DMS53 treated with DMSO at 0.1 percent for 48 hours (cell line): Measurements from ENCODE around the gene ZSCAN21.

Experiments used
- DNase-seq: peaks from one replicate; lab custom pipeline; 2025; ENCODE audit not compliant: unreplicated experiment; lab: John Stamatoyannopoulos, UW

Gene ZSCAN21

DNA sequence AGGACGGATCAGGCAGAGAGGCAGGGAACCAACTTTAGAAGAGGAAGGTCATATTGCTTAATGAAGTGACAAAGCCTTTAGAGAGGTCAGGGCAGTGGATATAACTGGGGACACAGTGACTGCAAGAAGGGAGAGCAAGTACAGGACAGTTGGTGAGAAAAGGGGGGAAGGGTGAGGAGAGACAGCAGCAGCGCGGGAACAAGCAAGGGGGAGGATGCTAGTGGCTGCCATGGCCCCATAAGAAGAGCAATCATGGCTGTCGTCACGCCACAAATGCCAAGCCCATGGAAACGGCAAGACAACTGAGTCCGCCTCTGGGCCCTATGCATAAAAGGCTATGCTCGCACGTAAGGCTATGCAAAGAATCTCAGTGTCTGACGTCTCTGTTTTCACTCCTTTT is 22.9 kb downstream of the ZSCAN21 start:
- DNase-seq, result no peak

DNA sequence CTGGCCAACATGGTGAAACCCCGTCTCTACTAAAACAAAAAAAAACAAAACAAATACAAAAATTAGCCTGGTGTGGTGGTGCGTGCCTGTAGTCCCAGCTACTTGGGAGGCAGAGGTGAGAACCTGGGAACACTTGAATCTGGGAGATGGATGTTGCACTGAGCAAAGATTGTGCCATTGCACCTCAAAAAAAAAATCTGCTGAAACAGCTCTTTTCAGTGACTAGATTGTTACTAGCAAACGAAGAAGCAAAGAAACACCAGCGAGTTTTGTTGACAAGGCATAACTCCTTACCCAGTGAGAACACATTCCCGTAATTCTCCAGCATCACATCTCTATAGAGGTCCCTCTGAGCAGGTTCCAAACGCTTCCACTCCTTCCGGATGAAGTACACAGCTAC is 25.3 kb downstream of the ZSCAN21 start:
- DNase-seq, result no peak

DNA sequence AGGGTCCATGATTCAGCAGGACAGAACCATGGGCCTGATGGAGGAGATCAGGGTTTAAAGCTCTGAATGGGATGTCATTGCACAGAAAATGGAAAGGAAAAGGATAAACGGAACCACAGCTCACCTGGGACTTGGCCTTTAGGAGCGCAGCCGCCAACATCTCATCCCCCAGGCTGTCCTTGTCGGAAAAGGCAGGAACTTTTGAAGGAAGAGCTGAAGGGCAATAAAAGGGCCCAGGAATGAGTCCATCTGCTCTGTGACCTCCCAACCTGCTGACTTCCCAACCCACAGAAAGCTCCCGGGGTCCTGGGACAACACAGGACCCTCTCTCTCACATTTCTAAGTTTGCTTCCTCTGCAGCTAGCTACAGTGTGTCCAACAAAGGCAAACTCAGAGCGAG is 25.8 kb downstream of the ZSCAN21 start:
- DNase-seq, result no peak

DNA sequence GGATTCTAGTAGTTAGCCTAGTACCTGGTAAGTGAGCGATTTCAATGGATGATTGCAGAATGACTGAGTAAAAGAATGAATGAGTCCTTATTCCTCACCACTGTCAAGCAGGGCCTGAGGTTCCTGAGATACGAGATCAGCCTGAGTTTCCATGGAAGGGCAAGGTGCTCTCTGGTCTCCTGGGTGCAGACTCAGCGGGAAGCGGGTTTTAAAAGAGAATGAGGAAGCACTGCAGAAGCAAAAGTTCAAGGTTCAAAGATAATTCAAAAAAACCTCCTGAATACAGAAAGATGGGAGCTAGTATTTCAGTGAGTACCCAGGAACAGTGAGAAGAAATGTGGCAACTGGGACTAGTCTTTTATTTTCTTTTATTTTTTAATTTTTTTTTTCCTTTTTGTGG is 27.6 kb downstream of the ZSCAN21 start:
- DNase-seq, result no peak

DNA sequence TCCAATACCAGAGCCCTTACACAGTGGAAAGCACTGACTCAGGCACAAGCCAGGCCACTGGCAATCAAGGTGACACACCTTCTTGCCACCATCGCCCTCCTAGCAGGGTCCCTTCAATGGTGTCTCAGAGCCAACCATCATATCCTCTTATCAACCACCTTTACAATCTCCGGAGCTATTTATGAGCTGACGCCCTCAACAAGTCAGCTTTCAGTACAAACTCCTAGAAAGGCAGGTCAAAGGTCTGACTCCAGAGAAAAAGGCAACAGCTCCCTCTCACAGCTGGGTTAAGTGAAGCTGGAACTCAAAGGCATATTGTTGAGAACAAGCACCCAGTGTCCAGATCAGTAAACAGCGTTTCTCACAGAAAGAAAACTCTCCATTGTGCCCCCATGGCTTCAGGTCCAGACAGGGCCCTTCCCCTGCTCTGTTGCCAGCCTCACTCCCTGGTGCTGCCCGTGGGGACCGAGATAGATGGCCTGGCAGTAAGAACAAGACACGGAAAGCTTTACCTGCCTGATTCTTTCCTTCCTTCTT is 29.5 kb downstream of the ZSCAN21 start:
- no peak for DNase-seq

DNA sequence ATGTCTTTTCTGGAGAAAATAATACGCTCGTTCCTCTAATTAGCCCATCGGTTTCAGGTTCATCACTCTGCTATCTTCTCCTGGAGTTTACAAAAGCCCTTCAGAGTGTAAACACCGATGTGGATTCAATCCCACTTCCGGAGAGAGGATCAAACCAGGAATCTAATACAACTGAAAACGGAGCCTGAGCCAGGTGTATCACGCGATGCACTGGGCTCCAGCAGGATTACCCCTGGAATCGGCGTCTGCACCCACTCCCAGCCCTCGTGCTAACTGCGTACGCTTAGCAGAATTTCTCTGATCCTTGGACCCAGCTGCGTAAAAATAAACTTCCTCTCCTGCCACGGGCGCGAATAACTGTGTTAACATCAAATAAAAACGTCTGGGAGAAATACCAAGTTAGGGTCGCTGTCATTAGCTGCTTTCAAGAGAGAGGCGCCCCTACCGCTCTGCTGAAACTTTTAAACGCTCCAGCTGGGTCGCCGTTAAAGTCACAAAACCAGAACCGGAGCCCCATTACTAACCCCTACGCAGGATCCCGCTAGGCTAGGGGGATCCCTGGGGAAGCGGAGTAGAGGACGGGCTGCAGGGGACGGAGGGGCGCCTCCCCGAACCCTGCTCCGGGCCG is 31.4 kb downstream of the ZSCAN21 start:
- DNase-seq, result peak; percentile 48

DNA sequence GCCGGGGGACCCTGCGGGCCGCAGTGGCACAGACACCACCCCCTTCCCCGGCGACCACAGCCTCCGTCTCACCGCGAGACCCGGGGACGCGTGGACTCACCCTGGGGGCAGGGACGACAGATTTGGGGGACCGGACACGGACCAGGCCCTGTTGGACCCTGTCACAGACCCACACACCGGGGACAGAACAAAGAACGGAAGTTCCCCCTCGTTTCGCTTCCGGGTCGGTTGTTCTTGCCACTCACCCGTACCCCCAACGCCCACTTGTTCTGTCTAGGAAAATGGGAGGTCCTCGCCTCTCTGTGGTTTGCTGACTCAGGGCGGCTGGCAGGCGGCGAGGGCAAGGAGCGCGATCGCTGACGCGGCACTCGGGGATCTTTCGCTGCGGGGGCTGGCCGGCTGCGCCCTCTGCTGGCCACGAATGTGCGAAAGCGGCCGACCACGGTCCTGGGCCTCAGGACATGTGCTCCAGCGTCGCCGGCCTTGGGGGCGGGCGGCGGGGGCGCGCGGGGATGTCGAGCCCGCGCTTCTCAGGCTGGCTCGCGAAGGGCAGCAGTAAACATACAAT is 32.0 kb downstream of the ZSCAN21 start, which contains the start of gene ZNF3:
ZNF3 (minus strand) TSS at position 189 of the 568 bp plus-strand sequence. CDS start 4,366 bp downstream, outside the sequence.
- peak; percentile 98 for DNase-seq

DNA sequence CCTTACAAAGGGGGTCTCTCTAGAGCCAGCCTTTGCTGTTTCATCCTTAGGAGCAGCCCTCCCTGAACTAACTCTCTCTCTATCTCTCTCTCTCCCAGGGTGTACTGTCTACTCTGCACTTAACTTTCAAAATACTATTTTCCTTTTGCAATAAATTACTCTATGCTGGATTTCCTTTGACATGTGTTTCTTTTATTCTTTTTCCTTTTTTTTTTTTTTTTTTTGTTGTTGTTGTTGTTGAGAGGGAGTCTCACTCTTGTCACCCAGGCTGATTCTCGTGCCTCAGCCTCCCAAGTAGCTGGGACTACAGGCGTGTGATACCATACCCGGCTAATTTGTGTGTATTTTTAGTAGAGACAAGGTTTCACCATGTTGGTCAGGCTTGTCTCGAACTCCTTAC is 33.4 kb downstream of the ZSCAN21 start:
- no peak for DNase-seq

DNA sequence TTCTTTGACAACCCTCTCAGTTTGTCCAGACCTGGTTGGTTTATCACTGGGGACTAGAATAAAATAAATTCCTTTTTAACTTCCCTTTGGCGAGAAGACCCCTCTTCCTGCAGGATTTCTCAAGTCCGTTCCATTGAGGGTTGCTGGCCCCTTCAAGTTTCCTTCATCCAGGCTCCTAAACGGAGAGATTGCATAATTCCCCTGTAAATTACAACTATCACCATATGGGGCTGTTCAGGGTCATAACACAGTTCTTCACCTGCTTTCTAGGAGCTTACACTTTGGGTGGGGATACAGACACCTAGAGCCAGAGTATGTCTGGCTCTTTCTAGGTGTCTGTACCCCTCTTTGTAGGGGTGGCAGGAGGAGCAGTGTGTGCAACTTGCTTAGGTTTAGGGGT is 35.9 kb downstream of the ZSCAN21 start:
- DNase-seq, result no peak

DNA sequence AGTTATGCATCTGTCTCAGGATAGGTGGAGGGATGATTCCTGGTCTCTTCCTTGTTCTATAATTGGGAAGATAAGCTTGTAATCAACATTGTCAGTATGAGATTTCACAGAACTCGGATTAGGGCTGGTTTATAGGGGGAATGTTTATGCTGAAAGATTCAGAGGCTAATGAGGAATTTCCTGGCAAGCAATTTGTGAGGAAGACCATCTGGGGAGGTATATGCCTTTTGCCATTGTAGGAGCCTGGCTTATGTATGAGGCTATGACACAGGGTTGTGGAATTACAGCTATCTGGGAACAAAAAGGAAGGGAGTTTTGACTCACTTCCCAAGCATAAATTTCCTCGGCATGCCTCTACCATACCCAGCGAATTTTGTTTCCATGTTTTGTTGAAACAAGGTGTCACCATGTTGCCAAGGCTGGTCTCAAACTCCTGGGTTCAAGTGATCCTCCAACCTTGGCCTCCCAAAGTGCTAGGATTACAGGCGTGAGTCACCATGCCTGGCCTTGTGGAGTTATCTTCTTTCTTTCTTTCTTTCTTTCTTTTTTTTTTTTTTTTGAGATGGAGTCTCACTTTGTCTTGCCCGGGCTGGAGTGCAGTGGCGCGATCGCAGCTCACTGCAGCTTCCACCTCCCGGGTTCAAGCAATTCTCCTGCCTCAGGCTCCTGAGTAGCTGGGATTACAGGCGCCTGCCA is 37.6 kb downstream of the ZSCAN21 start:
- DNase-seq, result no peak

DNA sequence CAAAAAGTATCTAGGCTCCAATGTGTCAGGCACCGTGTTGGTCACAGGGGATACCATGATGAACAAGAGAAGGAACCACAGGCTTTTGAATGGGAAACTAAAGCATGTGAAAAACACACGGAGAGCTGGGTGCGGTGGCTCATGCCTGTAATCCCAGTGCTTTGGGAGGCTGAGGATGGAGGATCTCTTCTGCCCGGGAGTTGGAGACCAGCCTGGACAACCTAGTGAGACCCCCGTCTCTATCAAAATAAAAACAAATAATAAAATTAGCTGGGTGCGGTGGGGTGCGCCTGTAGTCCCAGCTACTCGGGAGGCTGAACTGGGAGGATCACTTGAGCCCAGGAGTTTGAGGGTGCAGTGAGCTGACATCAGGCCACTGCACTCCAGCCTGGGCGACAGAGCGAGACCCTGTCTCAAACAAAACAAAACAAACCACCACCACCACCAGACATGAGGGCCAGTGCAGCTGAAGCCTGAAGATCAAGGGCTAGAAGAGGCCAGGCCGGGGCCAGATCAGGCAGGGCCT is 38.6 kb downstream of the ZSCAN21 start:
- DNase-seq, result no peak

DNA sequence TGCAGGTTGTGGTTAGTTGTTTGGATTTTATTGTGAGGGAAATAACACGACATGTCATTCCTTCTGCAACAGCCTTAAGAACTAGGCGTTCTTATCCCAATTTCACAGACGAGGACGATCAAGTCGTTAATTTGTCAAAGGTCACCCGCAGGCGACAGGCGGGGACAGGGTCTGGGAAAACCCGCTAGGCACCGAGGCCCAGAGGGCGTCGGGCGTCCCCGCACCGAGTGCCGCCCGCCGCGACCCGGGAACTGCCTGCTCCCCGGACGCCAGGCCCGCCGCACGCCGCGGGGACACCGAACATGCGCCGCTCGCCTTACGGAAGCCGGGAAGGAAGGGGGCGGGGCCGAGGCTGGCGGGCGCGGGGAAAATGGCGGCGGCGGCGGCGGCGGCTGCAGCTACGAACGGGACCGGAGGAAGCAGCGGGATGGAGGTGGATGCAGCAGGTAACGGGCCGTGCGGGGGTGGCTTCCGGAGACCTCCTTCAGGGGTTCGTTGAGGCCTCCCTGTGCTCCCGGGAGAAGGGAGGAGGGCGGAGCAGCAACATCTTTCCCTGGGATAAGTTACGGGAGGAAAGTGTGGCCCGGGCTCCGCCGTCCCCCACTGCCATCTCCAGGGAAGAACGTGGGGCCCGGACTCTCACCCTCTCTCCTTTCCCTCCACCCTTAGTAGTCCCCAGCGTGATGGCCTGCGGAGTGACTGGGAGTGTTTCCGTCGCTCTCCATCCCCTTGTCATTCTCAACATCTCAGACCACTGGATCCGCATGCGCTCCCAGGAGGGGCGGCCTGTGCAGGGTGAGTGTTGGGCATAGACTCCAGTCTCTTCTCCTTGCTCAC is 39.3 kb downstream of the ZSCAN21 start, which contains the start of gene COPS6:
COPS6 (plus strand) TSS at position 349 of the 837 bp plus-strand sequence; CDS start at position 371, 22 bp downstream.
- DNase-seq, result peak; percentile 52

DNA sequence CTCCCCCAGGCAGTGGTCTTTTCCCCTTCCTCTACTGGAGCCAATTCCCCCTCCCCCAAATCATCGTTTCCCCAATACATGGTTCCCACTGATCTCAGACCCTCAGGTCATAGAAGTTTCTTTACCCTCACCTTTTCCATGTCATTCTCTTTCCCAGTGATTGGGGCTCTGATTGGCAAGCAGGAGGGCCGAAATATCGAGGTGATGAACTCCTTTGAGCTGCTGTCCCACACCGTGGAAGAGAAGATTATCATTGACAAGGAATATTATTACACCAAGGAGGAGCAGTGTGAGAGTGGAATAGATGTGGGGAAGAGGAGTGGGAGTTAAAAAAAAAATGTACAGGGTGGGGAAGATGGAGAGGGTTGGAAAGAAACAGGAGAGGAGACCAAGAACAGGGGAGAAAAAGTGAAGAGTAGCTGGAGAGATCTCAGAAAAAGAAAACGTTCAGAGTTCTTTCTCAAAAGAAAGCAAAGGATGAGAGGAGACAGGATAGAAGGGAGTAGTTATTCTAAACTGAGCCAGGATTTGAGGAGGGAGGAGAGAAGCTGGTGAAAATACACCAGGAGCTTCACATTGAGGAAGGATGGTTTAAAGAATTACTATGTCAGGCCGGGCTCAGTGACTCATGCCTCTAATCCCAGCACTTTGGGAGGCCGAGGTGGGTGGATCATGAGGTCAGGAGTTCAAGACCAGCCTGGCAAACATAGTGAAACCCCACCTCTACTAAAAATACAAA is 40.1 kb downstream of the ZSCAN21 start:
- DNase-seq, result no peak

DNA sequence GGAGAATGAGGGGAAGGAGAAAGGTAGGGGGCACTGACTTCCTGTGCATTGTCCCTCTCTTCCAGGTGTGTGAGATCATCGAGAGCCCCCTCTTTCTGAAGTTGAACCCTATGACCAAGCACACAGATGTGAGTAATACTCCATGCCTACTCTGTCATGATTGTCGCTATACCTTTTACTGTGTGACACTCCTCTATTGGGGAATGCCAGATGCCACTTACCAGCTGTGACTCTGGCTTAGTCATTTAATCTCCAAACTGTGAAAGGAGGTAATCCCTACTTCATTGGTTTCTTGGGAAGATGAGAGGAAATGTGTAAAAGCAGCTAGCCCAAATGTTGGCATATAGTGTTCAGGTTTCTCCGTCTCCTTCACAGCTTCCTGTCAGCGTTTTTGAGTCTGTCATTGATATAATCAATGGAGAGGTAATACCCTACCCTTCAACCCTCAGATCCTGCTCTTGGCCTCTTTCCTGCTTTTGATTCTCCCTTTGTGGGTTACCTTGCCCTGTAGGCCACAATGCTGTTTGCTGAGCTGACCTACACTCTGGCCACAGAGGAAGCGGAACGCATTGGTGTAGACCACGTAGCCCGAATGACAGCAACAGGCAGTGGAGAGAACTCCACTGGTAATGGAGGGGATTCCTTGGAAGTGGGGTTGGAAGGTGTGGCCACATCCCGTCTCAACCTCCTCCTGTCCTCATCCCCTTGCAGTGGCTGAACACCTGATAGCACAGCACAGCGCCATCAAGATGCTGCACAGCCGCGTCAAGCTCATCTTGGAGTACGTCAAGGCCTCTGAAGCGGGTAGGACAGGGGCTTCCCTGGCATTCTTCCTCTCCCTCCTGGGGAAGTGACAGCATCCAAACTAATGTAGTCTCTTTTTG is 41.2 kb downstream of the ZSCAN21 start:
- no peak for DNase-seq

DNA sequence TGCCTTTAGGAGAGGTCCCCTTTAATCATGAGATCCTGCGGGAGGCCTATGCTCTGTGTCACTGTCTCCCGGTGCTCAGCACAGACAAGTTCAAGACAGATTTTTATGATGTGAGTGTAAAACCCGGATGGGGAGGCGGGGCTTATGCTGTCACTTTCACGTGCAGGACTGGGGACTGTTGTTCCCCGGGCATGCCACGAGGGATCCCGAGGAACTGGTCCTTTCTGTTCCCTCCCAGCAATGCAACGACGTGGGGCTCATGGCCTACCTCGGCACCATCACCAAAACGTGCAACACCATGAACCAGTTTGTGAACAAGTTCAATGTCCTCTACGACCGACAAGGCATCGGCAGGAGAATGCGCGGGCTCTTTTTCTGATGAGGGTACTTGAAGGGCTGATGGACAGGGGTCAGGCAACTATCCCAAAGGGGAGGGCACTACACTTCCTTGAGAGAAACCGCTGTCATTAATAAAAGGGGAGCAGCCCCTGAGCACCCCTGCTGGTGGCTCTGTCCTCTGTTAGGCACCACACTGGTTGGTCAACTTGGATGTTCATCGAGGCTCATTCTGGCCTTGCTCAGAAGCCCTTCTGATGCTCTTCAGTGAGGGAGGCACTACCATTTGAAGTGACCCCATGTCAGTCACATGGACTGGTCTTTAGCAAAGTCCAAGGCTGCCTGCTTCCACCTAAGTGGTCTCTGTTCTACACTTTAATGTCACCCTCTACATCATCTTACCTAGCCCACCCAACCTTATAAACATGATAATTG is 42.0 kb downstream of the ZSCAN21 start:
- no peak for DNase-seq

DNA sequence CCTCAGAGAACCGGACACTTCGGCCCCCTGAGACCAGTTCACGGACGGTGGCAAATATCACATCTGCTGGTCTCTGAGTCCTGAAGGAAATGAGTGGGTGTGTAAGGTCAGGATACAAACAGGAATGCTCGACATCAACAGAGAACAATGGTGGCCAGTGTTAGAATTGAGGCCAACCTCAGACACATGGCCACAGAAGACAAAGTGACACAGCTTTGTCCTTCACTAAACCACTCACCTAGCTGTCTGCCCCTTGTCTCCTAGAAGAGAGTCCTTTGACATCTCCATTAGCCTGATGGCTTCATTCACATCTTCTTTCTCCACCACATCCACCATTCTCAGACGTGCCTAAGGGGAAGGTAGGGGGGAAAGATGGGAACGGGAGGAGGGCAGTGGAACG is 43.5 kb downstream of the ZSCAN21 start:
- DNase-seq, result no peak

DNA sequence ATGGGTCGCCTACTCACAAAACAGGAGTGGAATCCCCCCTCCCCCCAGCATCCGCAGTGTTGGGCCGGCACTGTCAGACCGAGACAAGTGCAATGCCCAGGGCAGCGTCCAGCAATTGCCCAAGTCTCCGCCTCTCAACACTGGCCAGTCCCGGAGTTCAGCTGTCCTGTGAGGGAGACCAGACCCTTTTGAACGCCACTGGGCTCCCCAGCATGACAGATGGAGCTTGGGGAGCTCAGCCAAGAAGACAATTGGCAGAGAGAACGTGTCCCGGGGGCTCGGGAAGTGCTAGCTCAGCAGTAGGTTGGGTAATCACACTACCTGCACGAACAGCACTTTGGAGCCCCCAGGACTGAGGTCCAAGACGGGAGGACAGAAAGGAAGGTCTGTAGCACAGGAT is 43.9 kb downstream of the ZSCAN21 start:
- DNase-seq, result no peak

DNA sequence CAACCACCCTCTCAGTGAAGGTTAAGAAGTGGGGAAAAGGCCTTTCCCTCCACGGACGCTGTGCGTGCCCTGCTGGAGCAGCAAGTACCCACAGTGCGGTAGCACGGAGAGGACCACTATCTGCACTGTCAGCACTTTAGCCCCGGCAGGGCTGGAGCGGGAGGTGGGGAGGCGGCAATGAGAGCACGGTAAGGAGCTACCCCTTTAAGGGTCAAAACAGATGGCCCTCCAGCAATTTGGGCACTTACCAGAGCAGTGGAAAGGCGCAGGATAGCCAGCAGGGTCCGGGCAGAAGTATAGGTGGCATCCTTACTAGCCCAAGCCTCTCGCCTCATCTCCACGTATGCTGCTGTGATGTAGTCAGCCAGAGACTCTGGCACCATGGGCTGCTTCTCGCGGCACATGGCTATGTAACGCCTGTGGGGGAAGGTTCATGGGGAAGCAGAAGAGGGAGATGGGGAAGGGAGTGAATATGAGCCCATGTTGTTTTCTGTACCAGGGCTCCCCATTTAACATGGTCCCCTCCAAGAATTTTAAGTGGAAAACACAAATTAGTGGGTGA is 44.4 kb downstream of the ZSCAN21 start:
- DNase-seq, result no peak
